ENCODE measurements around the gene ZSCAN18.

DNA sequence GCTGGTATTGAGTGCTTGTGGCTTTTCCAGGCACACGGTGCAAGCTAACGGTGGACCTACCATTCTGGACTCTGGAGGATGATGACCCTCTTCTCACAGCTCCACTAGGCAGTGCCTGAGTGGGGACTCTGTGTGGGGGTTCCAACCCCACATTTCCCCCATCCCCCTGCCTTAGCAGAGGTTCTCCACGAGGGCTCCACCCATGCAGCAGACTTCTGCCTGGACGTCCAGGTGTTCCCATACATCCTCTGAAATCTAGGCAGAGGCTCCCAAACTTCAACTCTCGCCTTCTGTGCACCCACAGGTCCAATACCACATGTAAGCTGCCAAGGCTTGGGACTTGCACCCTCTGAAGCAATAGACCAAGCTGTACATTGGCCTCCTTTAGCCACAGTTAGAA is 25.3 kb upstream of the ZSCAN18 start:
- TF ChIP-seq, protein P1, sequence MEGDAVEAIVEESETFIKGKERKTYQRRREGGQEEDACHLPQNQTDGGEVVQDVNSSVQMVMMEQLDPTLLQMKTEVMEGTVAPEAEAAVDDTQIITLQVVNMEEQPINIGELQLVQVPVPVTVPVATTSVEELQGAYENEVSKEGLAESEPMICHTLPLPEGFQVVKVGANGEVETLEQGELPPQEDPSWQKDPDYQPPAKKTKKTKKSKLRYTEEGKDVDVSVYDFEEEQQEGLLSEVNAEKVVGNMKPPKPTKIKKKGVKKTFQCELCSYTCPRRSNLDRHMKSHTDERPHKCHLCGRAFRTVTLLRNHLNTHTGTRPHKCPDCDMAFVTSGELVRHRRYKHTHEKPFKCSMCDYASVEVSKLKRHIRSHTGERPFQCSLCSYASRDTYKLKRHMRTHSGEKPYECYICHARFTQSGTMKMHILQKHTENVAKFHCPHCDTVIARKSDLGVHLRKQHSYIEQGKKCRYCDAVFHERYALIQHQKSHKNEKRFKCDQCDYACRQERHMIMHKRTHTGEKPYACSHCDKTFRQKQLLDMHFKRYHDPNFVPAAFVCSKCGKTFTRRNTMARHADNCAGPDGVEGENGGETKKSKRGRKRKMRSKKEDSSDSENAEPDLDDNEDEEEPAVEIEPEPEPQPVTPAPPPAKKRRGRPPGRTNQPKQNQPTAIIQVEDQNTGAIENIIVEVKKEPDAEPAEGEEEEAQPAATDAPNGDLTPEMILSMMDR (conservative IDR thresholded peaks at IDR 0.05 in 1 of 2, IDR thresholded peaks at IDR 0.05 in 1 of 2; ENCODE audit: extremely low read depth in 1 of 2, insufficient read depth in 1 of 2, low read depth in 1 of 2, low read length in 2 of 2): no peak
- TF ChIP-seq EZH2 (IDR thresholded peaks at IDR 0.05; ENCODE audit: borderline replicate concordance, low read length): no peak

Measured in mammary epithelial cell (primary cell).